Umbilical cord (tissue), 2 donors: ENCODE measurements around the gene RNASEH2A. TPM values are rescaled to one million over a fixed set of nuclear protein-coding genes. Genes with fewer than 3 reads are reported as not detected.
"Not testable (repeated sequence)": the region's sequence is repeated elsewhere in the genome, so short reads cannot be mapped to it uniquely, and the experiment has no call there.

Experiments used
- DNase-seq: peaks from one replicate; pipeline ENCODE4 v3.0.0-alpha.2; 2015; ENCODE audit warnings: low spot score
- total RNA-seq: library from RNA; depleted of rRNA; stranded (reverse); fragments of >200 nt; gene quantifications from one replicate; pipeline ENCODE4 v1.2.3, GENCODE V29; 2014; ENCODE audit warnings: low replicate concordance; ENCODE audit not compliant: insufficient read depth

Gene RNASEH2A
- total RNA-seq, 1 donor from 2014 or later, result 5.3 TPM

DNA sequence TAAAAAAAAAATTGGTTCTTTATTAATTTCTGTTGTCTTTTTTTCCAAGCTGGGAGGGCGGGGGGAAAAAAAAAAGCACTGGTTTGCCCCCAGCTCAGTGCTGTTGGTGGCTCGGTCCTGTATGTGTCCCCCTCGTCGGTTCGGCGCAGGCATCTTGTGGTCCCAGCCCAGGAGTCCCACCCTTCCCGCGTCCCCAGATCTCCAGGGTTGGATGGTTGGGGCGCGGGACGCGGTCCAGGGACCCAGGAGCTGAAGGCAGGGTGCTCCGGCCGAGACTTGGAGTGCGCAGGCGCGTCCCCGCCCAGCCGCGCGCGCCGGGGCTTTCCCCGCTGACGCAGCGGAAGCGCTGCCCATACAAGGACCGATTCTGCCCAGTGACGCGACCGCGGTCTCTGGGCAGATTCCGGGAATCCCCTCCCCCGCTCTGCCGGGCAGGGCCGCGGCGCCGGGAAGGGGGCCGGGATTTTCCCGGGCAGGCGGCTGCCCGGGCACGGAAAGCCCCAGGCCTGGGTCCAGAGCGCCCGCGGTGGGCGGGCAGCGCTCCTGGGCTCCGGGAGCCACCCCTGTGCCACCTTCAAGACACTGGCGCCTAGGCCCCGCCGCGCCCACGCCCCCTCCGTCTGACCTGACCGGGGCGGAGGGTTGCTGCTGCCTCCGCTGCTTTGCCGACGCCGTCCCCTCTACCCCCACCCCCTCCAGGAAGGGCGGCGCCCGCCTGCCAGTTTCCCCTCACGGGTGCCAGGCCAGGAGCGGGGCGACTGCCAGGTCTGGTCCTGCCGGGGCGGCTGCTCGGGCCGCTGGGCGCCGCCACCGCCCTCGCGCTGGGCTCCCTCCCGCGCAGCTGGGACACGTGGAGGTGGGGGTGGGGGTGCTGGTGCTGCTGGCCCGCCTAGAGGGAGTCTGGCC lies 12.8 kb upstream of the RNASEH2A start:
- peak; percentile 96 for DNase-seq

DNA sequence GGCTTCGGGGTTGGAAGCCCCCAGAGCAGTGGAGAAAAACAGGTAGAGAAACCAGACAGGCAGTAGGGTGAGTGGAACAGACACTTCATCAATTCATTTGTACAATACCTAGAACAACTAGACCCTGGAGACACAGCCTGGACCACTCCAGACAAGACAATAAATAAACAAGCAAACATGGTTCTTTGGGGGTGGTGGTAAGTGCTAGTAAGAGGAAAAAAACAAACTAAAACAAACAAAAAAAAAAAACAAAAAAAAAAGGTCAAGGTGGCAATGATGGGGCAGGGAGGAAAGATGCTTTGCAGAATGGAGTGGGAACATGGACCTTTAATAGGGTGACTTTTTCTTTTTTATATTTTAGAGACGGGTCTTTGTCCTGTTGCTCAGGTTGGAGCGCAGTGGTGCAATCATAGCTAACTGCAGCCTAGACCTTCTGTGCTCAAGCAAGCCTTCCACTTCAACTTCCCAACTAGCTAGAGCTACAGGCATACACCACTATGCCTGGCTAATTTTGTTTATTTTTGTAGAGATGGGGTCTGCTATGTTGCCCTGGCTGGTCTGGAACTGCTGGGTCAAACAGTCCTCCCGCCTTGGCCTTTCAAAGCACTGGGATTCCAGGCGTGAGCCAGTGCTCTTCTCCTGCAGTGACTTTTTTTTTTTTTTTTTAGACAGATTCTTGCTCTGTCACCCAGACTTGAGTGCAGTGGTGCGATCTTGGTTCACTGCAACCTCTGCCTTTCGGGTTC lies 12.0 kb upstream of the RNASEH2A start:
- peak; percentile 25 for DNase-seq

DNA sequence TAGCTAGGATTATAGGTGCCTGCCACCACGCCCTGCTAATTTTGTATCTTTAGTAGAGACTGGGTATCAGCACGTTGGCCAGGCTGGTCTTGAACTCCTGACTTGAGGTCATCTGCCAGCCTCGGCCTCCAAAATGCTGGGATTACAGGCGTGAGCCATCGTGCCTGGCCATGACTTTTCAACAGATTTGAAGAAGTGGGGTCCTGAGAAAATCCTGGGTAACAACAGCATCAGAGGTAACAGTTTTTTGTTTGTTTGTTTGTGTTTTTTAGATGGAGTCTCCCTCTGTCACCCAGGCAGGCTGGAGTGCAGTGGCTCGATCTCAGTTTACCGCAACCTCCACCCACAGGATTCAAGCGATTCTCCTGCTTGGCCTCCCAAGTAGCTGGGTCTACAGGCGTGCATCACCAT lies 11.4 kb upstream of the RNASEH2A start:
- no peak for DNase-seq

DNA sequence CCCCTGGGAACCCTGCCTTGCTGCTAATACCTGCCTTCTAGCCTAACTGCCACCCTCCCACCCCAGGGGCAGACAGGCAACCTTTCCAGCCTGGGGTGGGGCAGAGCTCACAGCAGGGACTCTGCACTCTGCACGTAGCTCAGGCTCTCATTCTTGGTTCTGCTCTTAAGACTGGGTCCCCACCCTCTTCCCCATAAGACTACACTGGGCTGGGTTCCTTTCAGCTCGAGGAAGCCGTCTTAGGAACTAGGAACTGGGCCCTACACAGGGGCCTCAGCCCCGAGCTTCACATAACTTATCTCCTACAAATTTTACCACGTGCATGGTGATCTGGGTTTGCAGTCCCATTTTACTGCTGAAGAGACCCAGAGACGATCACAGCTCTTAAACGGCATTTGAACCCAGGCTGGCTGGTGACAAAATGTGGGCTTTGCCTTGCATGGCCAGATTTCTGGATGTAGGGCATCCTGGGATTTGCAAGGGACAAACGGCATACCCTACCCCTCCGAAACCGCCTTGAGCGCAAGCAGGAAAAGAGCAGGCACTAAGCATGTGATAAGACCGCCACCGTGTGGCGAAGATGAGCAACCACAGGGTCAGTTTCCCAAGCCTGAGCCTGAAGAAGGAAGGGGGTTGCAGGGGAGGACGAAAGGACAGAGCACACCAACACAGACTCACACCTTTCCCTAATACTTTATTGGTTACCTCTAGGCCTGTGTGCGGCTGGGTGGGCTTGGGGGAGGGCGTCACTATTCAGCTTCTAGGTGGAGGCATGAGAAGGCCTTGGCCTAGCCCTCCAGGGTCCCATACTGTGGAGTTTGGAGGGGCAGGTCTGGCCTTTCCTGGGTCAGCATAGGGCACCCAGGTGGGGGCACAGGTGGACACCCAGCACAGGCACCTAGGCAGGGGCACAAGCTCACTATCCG lies 10.0 kb upstream of the RNASEH2A start:
- DNase-seq, result peak; percentile 92

DNA sequence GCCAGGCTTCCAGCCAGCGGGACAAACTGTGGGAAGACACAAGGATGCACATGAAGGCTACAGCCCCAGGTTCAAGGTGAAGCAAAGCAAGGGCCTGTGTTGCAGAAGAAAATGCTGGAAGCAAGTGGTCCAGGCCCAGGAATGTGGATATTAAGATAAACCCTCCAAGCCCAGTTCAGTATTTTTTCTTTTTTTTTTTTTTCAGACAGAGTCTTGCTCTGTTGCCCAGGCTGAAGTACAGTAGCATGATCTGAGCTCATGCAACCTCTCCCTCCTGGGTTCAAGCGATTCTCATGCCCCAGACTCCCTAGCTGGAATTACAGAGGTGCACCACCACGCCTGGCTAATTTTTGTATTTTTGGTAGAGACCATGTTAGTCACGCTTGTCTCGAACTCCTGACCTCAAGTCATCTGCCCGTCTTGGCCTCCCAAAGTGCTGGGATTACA lies 9.2 kb upstream of the RNASEH2A start:
- DNase-seq, result no peak

DNA sequence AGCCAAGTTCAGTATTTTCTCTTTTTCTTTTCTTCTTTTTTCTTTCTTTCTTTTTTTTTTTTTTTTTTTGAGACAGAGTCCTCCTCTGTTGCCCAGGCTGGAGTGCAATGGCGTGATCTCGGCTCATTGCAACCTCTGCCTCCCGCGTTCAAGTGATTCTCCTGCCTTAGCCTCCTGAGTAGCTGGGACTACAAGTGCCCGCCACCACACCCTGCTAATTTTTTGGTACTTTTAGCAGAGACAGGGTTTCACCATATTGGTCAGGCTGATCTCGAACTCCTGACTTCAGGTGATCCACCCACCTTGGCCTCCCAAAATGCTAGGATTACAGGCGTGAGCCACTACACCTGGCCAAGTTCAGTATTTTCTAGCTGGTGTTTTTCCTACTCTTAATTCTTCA lies 8.8 kb upstream of the RNASEH2A start:
- DNase-seq, result not testable (repeated sequence)

DNA sequence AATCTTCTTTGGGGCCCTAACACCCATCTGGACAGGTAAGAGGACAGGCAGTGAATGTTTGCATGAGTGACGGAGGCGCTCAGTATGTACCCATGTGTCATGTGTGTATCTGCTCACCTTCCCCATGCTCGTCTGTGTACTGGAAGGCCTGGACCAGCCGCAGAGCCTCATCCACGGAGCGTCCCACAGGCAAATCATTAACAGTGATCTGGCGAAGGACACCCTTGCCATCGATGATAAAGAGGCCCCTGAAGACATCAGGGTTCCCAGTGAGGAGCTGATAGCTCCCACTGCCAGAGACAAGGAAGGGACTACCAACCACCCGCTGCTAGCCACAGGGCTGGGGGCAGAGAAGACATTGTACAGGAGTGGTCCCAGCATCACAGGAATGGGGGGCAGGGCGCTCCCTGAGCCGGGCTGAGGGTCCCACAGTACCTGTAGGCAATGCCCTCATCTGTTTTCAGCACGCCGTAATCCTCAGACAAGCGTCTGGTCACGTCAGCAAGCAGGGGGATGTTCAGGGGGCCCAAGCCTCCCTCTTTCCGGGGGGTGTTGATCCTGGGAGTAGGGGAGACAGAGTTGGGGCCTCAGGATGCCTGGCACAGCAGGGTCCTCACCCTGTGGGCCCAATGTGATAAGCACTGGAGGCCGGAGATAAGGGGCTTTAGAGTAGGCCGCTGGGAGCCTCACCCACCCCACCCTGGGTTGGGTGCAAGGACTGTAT lies 6.5 kb upstream of the RNASEH2A start:
- no peak for DNase-seq

DNA sequence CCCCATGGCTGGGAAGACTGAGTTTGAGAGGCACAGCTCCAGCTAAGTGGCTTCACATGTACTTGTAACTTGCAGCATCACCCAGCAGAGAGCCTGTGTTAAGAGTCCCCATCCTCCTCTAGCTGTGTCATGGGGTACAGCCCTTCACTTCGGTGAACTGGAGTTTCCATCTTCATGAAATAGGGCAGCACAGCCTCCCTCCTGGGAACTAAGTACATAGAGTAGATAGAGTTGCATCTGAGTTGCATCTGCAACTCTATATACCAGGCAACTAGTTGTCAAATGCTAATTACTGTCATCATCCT lies 6.0 kb upstream of the RNASEH2A start:
- DNase-seq, result no peak

DNA sequence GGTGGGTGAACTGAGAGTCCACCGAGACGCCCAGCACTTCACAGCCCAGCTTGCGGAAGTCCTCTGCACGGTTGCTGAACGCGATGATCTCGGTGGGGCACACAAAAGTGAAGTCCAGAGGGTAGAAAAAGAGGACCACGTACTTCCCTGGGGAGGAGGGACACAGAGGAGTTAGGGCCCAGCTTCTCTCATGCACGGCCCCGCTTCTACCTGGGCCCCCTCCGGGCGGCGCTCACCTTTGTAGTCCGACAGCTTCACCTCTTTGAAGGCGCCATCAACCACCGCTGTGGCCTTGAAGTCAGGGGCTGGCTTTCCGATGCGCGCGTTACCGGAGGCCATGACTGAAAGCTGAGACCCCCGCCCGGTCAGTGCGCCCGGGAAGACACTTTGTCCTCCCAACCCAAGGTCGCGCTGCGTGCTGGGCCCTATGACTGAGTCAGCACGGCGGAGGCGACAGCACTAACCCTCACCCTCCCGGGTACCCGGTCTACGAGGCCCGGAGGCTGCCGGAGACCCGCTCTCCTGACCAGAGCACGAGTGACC lies 5.4 kb upstream of the RNASEH2A start:
- DNase-seq, result peak; percentile 11

DNA sequence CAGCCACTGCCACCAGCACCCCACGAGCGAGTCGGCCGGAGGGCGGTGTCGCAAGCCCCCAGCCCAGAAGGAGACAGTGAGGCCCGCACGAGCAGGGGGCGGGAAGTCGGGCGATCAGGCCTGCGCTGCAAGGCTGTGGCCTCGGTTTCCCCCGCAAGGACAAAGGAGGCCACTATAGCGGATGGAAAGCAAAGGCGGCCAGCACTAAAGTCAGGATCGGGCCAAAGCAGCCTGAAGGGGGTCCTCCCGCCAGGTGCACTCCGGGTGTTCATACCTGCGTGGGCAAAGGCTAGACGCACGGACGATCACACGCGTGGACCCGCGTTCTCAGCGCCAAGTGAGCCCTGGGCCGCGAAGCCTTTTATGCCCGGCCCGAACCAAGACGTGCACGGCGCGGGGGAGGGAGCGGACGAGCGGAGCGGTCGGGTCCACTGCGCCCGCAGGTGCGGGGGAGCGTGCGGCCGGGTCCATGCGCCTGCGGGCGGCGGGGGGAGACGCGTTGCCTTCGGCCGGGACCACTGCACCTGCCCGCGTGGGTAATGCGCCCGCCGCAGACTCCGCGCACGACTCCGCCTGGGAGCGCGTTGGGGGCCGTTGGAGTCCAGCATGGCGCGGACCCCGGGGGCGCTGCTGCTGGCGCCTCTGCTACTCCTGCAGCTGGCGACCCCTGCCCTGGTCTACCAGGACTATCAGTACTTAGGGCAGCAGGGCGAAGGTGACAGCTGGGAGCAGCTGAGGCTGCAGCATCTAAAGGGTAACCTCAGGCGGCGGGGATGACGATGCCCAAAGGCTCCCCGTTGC lies 4.7 kb upstream of the RNASEH2A start, which contains the start of the genes PRDX2 and THSD8:
Gene PRDX2 (minus strand): TSS at position 335 of the 801 bp plus-strand sequence. CDS start 539 bp downstream, outside the sequence.
Gene THSD8 (plus strand): TSS at position 604 of the 801 bp plus-strand sequence. CDS start 3 bp downstream, at position 607.
- DNase-seq, result peak; percentile 65

DNA sequence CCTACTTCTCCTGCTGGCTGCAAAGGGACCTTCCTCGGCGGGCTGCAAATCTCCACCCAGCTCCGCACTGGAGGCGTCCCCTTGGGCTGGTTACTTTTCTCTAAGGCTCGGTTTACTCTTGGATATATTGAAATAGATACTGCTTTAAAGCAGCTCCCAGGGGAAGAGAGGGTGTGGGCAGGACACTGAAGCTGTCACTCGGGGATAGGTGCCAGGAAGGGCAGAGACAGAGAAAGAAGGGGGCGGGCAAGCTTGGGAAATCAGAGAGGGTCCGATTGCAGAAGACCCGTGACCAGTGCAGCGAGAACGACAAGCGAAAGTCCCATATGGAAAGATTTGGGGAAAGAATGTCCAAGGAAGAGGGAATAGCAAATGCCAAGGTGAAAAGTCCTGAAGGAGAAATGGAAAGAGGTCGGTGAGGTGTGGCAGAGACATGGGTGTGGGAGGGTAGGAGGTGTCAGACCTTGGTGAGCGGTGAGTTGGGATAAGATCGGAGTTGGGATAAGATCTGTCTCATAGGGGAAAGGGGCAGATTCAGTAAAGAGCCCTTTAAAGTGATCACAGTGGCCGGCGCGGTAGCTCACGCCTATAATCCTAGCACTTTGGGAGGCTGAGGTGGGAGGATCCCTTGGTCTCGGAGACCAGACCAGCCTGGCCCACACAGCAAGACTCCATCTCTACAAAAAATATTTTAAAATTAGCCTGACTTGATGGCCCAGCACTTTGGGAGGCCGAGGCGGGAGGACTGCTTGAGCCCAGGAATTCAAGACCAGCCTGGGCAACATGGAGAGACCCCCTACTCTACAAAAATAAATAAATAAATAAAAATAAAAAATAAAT lies 3.9 kb upstream of the RNASEH2A start:
- DNase-seq, result peak; percentile 14

DNA sequence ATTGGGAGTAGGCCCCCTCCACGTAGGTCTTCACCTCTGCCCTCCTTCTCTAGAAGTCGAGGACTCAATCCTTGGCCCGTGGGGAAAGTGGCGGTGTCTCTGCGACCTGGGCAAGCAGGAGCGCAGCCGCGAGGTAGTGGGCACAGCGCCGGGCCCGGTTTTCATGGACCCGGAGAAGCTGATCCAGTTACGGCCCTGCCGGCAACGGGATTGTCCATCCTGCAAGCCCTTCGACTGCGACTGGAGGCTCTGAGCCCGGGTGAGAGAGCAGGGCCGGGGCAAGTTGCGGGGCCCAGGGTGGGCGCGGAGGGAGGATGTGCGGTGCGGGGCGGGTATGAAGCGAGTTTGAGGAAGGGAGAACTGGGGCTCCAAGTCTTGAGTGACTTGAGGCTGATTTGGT lies 2.3 kb upstream of the RNASEH2A start:
- no peak for DNase-seq

DNA sequence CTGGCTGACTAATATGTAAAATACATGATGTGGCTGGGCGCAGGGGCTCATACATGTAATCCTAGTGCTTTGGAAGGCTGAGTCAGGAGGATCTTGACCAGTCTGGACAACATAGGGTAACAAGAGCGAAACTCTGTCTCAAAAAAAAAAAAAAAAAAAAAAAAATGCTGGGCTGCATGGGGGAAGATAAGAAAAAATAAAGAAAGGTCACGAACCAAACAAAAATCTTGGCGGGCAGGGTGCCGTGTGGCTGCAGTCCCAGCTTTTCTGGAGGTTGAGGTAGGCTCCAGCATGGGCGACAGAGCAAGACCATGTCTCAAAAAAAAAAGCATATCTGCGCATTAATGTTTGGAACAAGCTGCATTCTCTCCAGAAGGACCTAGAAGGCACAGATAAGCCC lies 8.7 kb downstream of the RNASEH2A start:
- no peak for DNase-seq

DNA sequence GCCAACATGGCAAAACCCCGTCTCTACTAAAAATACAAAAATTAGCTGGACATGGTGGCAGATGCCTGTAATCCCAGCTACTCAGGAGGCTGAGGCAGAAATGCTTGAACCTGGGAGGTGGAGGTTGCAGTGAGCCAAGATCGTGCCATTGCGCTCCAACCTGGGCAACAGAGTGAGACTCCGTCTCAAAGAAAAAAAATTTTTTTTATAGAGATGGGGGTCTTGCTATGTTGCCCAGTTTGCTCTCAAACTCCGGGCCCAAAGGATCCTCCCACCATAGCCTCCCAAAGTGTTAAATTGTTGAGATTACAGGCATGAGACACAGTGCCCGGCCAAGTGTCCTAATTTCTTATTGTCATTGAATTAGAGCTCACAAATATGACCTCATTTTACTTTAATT lies 10.8 kb downstream of the RNASEH2A start:
- DNase-seq, result not testable (repeated sequence)

DNA sequence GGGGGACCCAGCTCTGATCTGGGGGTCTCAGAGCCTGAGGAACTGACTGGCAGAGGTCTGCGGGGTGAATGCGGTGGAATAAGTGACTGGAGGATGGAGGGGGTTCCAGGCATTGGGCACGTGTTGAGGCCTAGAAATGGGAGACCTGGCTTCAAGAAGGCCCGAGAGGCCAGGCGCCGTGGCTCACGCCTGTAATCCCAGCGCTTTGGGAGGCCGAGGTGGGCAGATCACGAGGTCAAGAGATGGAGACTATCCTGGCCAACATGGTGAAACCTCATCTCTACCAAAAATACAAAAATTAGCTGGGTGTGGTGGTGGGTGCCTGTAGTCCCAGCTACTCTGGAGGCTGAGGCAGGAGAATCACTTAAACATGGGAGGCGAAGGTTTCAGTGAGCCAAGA lies 11.4 kb downstream of the RNASEH2A start:
- not testable (repeated sequence) for DNase-seq

DNA sequence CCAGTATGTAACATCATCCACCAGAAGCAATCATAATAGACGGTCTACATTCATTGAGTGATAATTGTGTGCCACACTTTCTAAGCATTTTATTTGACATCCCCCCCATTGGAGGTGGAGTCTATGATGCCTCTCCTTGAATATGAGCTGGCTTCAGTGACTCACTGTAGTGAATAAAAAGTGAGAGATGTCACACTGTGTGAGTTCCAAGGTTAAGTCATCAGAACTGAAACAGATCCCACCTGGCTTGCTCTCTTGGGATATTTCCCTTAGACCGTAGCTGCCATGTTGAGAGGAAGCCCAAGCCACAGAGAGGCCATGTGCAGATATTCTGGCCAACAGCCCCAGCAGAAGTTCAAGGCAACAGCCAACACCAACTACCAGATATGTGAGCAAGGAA lies 15.4 kb downstream of the RNASEH2A start:
- no peak for DNase-seq

DNA sequence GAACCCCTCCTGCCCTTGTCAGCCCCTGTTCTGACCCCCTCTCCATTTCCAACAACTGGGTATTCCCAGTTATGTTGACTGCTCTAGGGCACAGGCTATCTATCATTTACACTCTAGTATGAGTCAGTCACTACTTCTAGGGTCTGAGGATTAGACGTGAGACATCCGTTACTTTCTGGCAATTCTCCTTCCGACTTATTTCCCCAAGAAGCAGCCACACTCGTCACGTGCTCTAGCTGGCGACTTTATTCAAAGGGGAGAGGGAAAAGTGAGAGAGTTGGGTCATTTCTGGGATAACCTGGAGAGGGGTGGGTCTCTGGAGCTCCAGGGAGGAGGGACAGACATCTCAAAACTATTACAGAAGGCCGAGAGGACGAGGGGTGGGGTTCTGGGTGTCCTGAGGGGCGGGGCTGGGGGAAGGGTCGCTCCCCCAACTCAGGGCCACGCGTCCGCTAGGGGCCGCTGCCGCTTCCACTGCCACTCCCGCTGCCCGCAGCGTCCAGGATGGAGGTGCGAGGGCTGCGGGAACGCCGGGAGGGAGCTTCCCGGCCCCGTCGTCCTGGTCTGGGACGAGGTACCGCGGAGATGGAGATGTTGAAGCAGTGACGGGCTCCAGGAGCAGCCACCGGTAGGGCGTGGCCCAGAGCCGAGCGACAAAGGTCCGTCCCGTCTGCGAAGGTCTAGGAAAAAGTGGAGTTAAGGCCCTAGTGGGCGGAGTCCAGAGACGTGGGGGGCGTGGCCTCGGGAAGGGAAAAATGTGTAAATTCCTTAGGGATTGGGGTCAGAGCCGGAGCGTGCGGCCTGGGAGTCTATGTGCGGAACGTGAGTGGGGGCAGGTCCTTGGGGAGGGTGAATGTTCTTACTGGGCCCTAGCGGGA lies 19.1 kb downstream of the RNASEH2A start:
- no peak for DNase-seq

DNA sequence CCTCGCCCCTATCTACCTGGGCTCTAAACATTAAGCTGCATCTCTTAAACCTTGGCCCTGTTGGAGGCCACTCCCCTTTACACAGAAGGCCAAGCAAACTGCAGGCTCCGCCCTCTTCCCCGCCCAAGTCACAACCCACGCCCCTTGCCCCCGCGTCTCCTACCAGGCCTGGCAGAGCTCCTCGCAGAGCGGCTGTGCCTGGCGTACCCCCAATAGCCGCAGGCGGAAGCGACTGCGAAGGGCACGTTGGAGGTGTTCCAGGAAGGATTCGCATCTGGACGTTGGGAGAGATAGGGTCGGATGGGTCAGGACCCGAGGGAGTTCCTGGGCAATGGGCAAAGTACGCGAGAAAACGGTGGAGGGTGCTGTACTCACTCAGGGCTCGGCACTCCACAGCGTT lies 22.1 kb downstream of the RNASEH2A start:
- no peak for DNase-seq
